Activated B cell treated with CpG ODN at 0.5 μM for 24 hours (primary cell): Measurements from ENCODE around the gene GPR162. TPM values are rescaled to one million over a fixed set of nuclear protein-coding genes. Genes with fewer than 3 reads are reported as not detected.

Source experiments
- ATAC-seq: fragments of 200-7000 bp; cut with Tn5 transposase; one replicate; pipeline ENCODE4 v1.10.0; 2021; ENCODE audit warnings: low read depth, mild to moderate bottlenecking, moderate library complexity
- CTCF ChIA-PET: fragments of 350-600 bp; sonication (Branson Sonifier 250); formaldehyde crosslinking; loops from one replicate; lab custom pipeline; 2021; ENCODE audit warnings: antibody characterized with exemption; lab: Charles Lee
- POLR2A ChIA-PET: fragments of 350-600 bp; sonication (Branson Sonifier 250); formaldehyde crosslinking; loops from one replicate; lab custom pipeline; 2021; ENCODE audit warnings: antibody characterized with exemption; lab: Charles Lee
- DNase-seq: peaks from one replicate; pipeline ENCODE4 v3.0.0; 2022
- H3K27ac Mint-ChIP-seq: one replicate; pipeline ENCODE4 v1.8.0; 2020; ENCODE audit warnings: mixed read lengths
- H3K27me3 Mint-ChIP-seq: one replicate; pipeline ENCODE4 v1.8.0; 2021; ENCODE audit warnings: mixed read lengths
- H3K36me3 Mint-ChIP-seq: one replicate; pipeline ENCODE4 v1.8.0; 2021; ENCODE audit warnings: low read depth, mixed read lengths
- H3K4me1 Mint-ChIP-seq: one replicate; pipeline ENCODE4 v1.8.0; 2021; ENCODE audit warnings: mixed read lengths
- H3K4me3 Mint-ChIP-seq: one replicate; pipeline ENCODE4 v1.8.0; 2020; ENCODE audit warnings: mild to moderate bottlenecking, mixed read lengths
- H3K9me3 Mint-ChIP-seq: one replicate; pipeline ENCODE4 v1.8.0; 2020; ENCODE audit warnings: mixed read lengths
- CTCF ChIP-seq: fragments of 200-600 bp; IDR thresholded peaks from one replicate; pipeline ENCODE4 v1.8.0; 2022; ENCODE audit warnings: antibody characterized with exemption, mild to moderate bottlenecking
- intact Hi-C: fragments of 100-400 bp; cut with micrococcal nuclease; formaldehyde crosslinking; loops from one replicate; pipeline ENCODE4 v1.15.1; 2024
- total RNA-seq: library from RNA; stranded (reverse); gene quantifications from 2 replicates; pipeline ENCODE4 v1.2.3, GENCODE V29; 2022

GPR162 gene
- total RNA-seq, 1 donor from 2014 or later, result not detected

GRCh38 chr12:6809056-6809455 lies 12.6 kb upstream of the GPR162 start:
- ChIA-PET POLR2A (interaction anchor here (0.7 kb wide), 1 partner anchor 12 kb away, joined by 3 read pairs; no protein-coding TSS in a partner anchor), CTCF (no interaction called here)
- no peak for DNase-seq
- Mint-ChIP-seq H3K4me1 (peaks cover 12% of the 10 kb centered on the region), H3K36me3 (no peaks in the 10 kb centered on the region), H3K27me3 (peaks cover 1% of the 10 kb centered on the region), H3K9me3 (no peaks in the 10 kb centered on the region), H3K27ac (no peak overlapping the region), H3K4me3 (no peak overlapping the region)
- intact Hi-C loops, result no loop called here
- no peak for ATAC-seq
- TF ChIP-seq CTCF, result no peak

- POLR2A ChIA-PET, result no interaction called here
- no peak for ATAC-seq
These were observed 10.9 kb upstream of the GPR162 start for GRCh38 chr12:6810758-6811157.

GRCh38 chr12:6813363-6813762 lies 8.3 kb upstream of the GPR162 start:
- POLR2A ChIA-PET, result interaction anchor here (0.6 to 0.7 kb wide), 3 partner anchors 13 to 214 kb away, joined by 4 to 11 read pairs (median 5); no protein-coding TSS in a partner anchor
- no peak for DNase-seq
- Mint-ChIP-seq H3K4me1 (peaks cover 12% of the 10 kb centered on the region), H3K36me3 (no peaks in the 10 kb centered on the region), H3K27me3 (no peaks in the 10 kb centered on the region), H3K4me3 (no peak overlapping the region), H3K9me3 (no peaks in the 10 kb centered on the region), H3K27ac (no peak overlapping the region)
- ATAC-seq, result no peak
- intact Hi-C loops, result no loop called here
- no peak for TF ChIP-seq CTCF
- CTCF ChIA-PET, result no interaction called here

More at GRCh38 chr12:6810758-6811157, 10.9 kb upstream of the GPR162 start:
- TF ChIP-seq CTCF, result no peak
- no peaks in the 10 kb centered on the region for H3K27me3 Mint-ChIP-seq
- intact Hi-C loops, result no loop called here
- CTCF ChIA-PET, result interaction anchor here (1.2 kb wide), 1 partner anchor 44 kb away, joined by 3 read pairs; no protein-coding TSS in a partner anchor
- no peaks in the 10 kb centered on the region for H3K36me3 Mint-ChIP-seq
- H3K4me3 Mint-ChIP-seq, result no peak overlapping the region
- peaks cover 12% of the 10 kb centered on the region for H3K4me1 Mint-ChIP-seq
- DNase-seq, result no peak
- H3K9me3 Mint-ChIP-seq, result no peaks in the 10 kb centered on the region
- no peak overlapping the region for H3K27ac Mint-ChIP-seq

- intact Hi-C loops, result no loop called here
- H3K4me3 Mint-ChIP-seq, result no peak overlapping the region
- no peaks in the 10 kb centered on the region for H3K36me3 Mint-ChIP-seq
- H3K27me3 Mint-ChIP-seq, result peaks cover 12% of the 10 kb centered on the region
- POLR2A ChIA-PET, result no interaction called here
- TF ChIP-seq CTCF, result no peak
- H3K9me3 Mint-ChIP-seq, result no peaks in the 10 kb centered on the region
- CTCF ChIA-PET, result no interaction called here
- H3K4me1 Mint-ChIP-seq, result peaks cover 19% of the 10 kb centered on the region
- DNase-seq (no peak), ATAC-seq (no peak)
- H3K27ac Mint-ChIP-seq, result no peak overlapping the region
These were observed 5.0 kb upstream of the GPR162 start for GRCh38 chr12:6816598-6816997.

- H3K4me3 Mint-ChIP-seq, result no peak overlapping the region
- ChIA-PET POLR2A (no interaction called here), CTCF (no interaction called here)
- ATAC-seq, result no peak
- H3K27ac Mint-ChIP-seq, result no peak overlapping the region
- no peak for TF ChIP-seq CTCF
- no peaks in the 10 kb centered on the region for H3K9me3 Mint-ChIP-seq
- H3K4me1 Mint-ChIP-seq, result peaks cover 24% of the 10 kb centered on the region
- H3K27me3 Mint-ChIP-seq, result peaks cover 15% of the 10 kb centered on the region
- no peak for DNase-seq
- intact Hi-C loops, result no loop called here
- no peaks in the 10 kb centered on the region for H3K36me3 Mint-ChIP-seq
These were observed 4.5 kb upstream of the GPR162 start for GRCh38 chr12:6817098-6817497.
